Activated CD4-positive, alpha-beta memory T cell treated with anti-CD3 and anti-CD28 coated beads, Interleukin-2, amount 10 ng/mL, durations not matched to agents 7 days and 5 days (primary cell): Measurements from ENCODE around the gene COL4A1. TPM values are rescaled to one million over a fixed set of nuclear protein-coding genes. Genes with fewer than 3 reads are reported as not detected.

Experiments used
- CTCF ChIA-PET: fragments of 350-600 bp; sonication (Branson Sonifier 250); formaldehyde crosslinking; loops from one replicate; lab custom pipeline; 2021; ENCODE audit warnings: antibody characterized with exemption, inconsistent platforms; lab: Charles Lee
- POLR2A ChIA-PET: fragments of 350-600 bp; sonication (Branson Sonifier 250); formaldehyde crosslinking; loops from one replicate; lab custom pipeline; 2021; ENCODE audit warnings: antibody characterized with exemption; lab: Charles Lee
- DNase-seq: peaks from one replicate; pipeline ENCODE4 v3.0.0-alpha.2; 2020
- H3K27ac Mint-ChIP-seq: one replicate; pipeline ENCODE4 v1.8.0; 2021; ENCODE audit warnings: mild to moderate bottlenecking, mixed read lengths
- H3K27me3 Mint-ChIP-seq: one replicate; pipeline ENCODE4 v1.8.0; 2021; ENCODE audit warnings: mixed read lengths
- H3K36me3 Mint-ChIP-seq: one replicate; pipeline ENCODE4 v1.8.0; 2021; ENCODE audit warnings: low read depth, mixed read lengths
- H3K4me1 Mint-ChIP-seq: one replicate; pipeline ENCODE4 v1.8.0; 2021; ENCODE audit warnings: mixed read lengths
- H3K4me3 Mint-ChIP-seq: one replicate; pipeline ENCODE4 v1.8.0; 2021; ENCODE audit warnings: mild to moderate bottlenecking, mixed read lengths
- H3K9me3 Mint-ChIP-seq: one replicate; pipeline ENCODE4 v1.8.0; 2021; ENCODE audit warnings: mixed read lengths
- total RNA-seq, 2 experiments: library from RNA; stranded (reverse); gene quantifications; one replicate each; pipeline ENCODE4 v1.2.3, GENCODE V29; 2021

COL4A1 gene
- total RNA-seq, 2 experiments from 2014 or later: not detected

- H3K27me3 Mint-ChIP-seq: peaks cover 61% of the 10 kb centered on the region
- POLR2A ChIA-PET: no interaction called here
- no peaks in the 10 kb centered on the region for H3K9me3 Mint-ChIP-seq
- H3K4me3 Mint-ChIP-seq: no peak overlapping the region
- DNase-seq: peak; percentile 21
- CTCF ChIA-PET: no interaction called here
- no peaks in the 10 kb centered on the region for H3K36me3 Mint-ChIP-seq
- peaks cover 3% of the 10 kb centered on the region for H3K4me1 Mint-ChIP-seq
- no peak overlapping the region for H3K27ac Mint-ChIP-seq
Observed at GRCh38 chr13:110298505-110299282, 8.3 kb downstream of the COL4A1 start.

- DNase-seq: no peak
- Mint-ChIP-seq H3K36me3 (no peaks in the 10 kb centered on the region), H3K27ac (no peak overlapping the region), H3K9me3 (no peaks in the 10 kb centered on the region), H3K27me3 (peaks cover 53% of the 10 kb centered on the region), H3K4me1 (peaks cover 3% of the 10 kb centered on the region), H3K4me3 (no peak overlapping the region)
- CTCF ChIA-PET: no interaction called here
- POLR2A ChIA-PET: no interaction called here
Observed at GRCh38 chr13:110297766-110298504, 9.0 kb downstream of the COL4A1 start.

- ChIA-PET POLR2A (no interaction called here), CTCF (no interaction called here)
- no peaks in the 10 kb centered on the region for H3K9me3 Mint-ChIP-seq
- no peak overlapping the region for H3K4me3 Mint-ChIP-seq
- peaks cover 48% of the 10 kb centered on the region for H3K27me3 Mint-ChIP-seq
- no peaks in the 10 kb centered on the region for H3K36me3 Mint-ChIP-seq
- peaks cover 3% of the 10 kb centered on the region for H3K4me1 Mint-ChIP-seq
- DNase-seq: no peak
- H3K27ac Mint-ChIP-seq: no peak overlapping the region
Observed at GRCh38 chr13:110297011-110297410, 9.9 kb downstream of the COL4A1 start.

GRCh38 chr13:110294622-110295021, 12.3 kb downstream of the COL4A1 start:
- no peak for DNase-seq
- Mint-ChIP-seq H3K27me3 (peaks cover 33% of the 10 kb centered on the region), H3K36me3 (no peaks in the 10 kb centered on the region), H3K4me3 (no peak overlapping the region), H3K9me3 (no peaks in the 10 kb centered on the region), H3K4me1 (peaks cover 3% of the 10 kb centered on the region), H3K27ac (no peak overlapping the region)
- CTCF ChIA-PET: no interaction called here
- POLR2A ChIA-PET: no interaction called here

GRCh38 chr13:110294146-110294545, 12.8 kb downstream of the COL4A1 start:
- Mint-ChIP-seq H3K4me1 (peaks cover 3% of the 10 kb centered on the region), H3K27ac (no peak overlapping the region), H3K36me3 (no peaks in the 10 kb centered on the region), H3K9me3 (no peaks in the 10 kb centered on the region), H3K4me3 (no peak overlapping the region), H3K27me3 (peaks cover 30% of the 10 kb centered on the region)
- POLR2A ChIA-PET: no interaction called here
- DNase-seq: no peak
- CTCF ChIA-PET: no interaction called here

GRCh38 chr13:110293649-110294048, 13.3 kb downstream of the COL4A1 start:
- no peak for DNase-seq
- H3K9me3 Mint-ChIP-seq: no peaks in the 10 kb centered on the region
- no peak overlapping the region for H3K4me3 Mint-ChIP-seq
- ChIA-PET POLR2A (no interaction called here), CTCF (no interaction called here)
- peaks cover under 1% of the 10 kb centered on the region for H3K4me1 Mint-ChIP-seq
- no peak overlapping the region for H3K27ac Mint-ChIP-seq
- peaks cover 27% of the 10 kb centered on the region for H3K27me3 Mint-ChIP-seq
- H3K36me3 Mint-ChIP-seq: no peaks in the 10 kb centered on the region

GRCh38 chr13:110293037-110293436, 13.9 kb downstream of the COL4A1 start:
- Mint-ChIP-seq H3K4me1 (no peaks in the 10 kb centered on the region), H3K27ac (no peak overlapping the region), H3K4me3 (no peak overlapping the region), H3K36me3 (no peaks in the 10 kb centered on the region), H3K27me3 (peaks cover 21% of the 10 kb centered on the region), H3K9me3 (no peaks in the 10 kb centered on the region)
- POLR2A ChIA-PET: no interaction called here
- DNase-seq: no peak
- CTCF ChIA-PET: no interaction called here

- H3K36me3 Mint-ChIP-seq: no peaks in the 10 kb centered on the region
- H3K27me3 Mint-ChIP-seq: peaks cover 9% of the 10 kb centered on the region
- no peaks in the 10 kb centered on the region for H3K9me3 Mint-ChIP-seq
- H3K4me1 Mint-ChIP-seq: no peaks in the 10 kb centered on the region
- H3K27ac Mint-ChIP-seq: no peak overlapping the region
- CTCF ChIA-PET: no interaction called here
- H3K4me3 Mint-ChIP-seq: no peak overlapping the region
- DNase-seq: no peak
- POLR2A ChIA-PET: no interaction called here
Observed at GRCh38 chr13:110291286-110291685, 15.7 kb downstream of the COL4A1 start.

- no peak overlapping the region for H3K27ac Mint-ChIP-seq
- ChIA-PET POLR2A (no interaction called here), CTCF (no interaction called here)
- no peaks in the 10 kb centered on the region for H3K9me3 Mint-ChIP-seq
- peaks cover 7% of the 10 kb centered on the region for H3K27me3 Mint-ChIP-seq
- H3K36me3 Mint-ChIP-seq: no peaks in the 10 kb centered on the region
- DNase-seq: no peak
- H3K4me3 Mint-ChIP-seq: no peak overlapping the region
- no peaks in the 10 kb centered on the region for H3K4me1 Mint-ChIP-seq
Observed at GRCh38 chr13:110290826-110291225, 16.1 kb downstream of the COL4A1 start.

GRCh38 chr13:110290153-110290552, 16.8 kb downstream of the COL4A1 start:
- Mint-ChIP-seq H3K27me3 (peaks cover 3% of the 10 kb centered on the region), H3K36me3 (no peaks in the 10 kb centered on the region), H3K9me3 (no peaks in the 10 kb centered on the region), H3K27ac (no peak overlapping the region), H3K4me1 (no peaks in the 10 kb centered on the region), H3K4me3 (no peak overlapping the region)
- ChIA-PET POLR2A (no interaction called here), CTCF (no interaction called here)
- no peak for DNase-seq

- H3K27ac Mint-ChIP-seq: no peak overlapping the region
- peaks cover 3% of the 10 kb centered on the region for H3K27me3 Mint-ChIP-seq
- no peaks in the 10 kb centered on the region for H3K9me3 Mint-ChIP-seq
- H3K4me3 Mint-ChIP-seq: no peak overlapping the region
- H3K36me3 Mint-ChIP-seq: no peaks in the 10 kb centered on the region
- CTCF ChIA-PET: no interaction called here
- DNase-seq: no peak
- POLR2A ChIA-PET: no interaction called here
- H3K4me1 Mint-ChIP-seq: no peaks in the 10 kb centered on the region
Observed at GRCh38 chr13:110289661-110290060, 17.3 kb downstream of the COL4A1 start.

- Mint-ChIP-seq H3K4me3 (no peak overlapping the region), H3K27me3 (peaks cover 2% of the 10 kb centered on the region), H3K9me3 (no peaks in the 10 kb centered on the region), H3K27ac (no peak overlapping the region), H3K36me3 (no peaks in the 10 kb centered on the region), H3K4me1 (no peaks in the 10 kb centered on the region)
- POLR2A ChIA-PET: no interaction called here
- CTCF ChIA-PET: no interaction called here
- no peak for DNase-seq
Observed at GRCh38 chr13:110289174-110289573, 17.8 kb downstream of the COL4A1 start.

- CTCF ChIA-PET: no interaction called here
- no peak for DNase-seq
- Mint-ChIP-seq H3K27ac (no peak overlapping the region), H3K9me3 (no peaks in the 10 kb centered on the region), H3K4me1 (no peaks in the 10 kb centered on the region), H3K4me3 (no peak overlapping the region), H3K27me3 (peaks cover 2% of the 10 kb centered on the region), H3K36me3 (no peaks in the 10 kb centered on the region)
- POLR2A ChIA-PET: no interaction called here
Observed at GRCh38 chr13:110286833-110287819, 19.8 kb downstream of the COL4A1 start.
